GM21529 (cell line): ENCODE results near the gene INVS.
"Not testable (repeated sequence)": the region's sequence is repeated elsewhere in the genome, so short reads cannot be mapped to it uniquely, and the experiment has no call there.

Source experiments
- ATAC-seq: cut with Tn5 transposase; IDR thresholded peaks from one replicate; pipeline ENCODE4 v1.9.1; 2021; ENCODE audit not compliant: unreplicated experiment

Gene INVS

DNA sequence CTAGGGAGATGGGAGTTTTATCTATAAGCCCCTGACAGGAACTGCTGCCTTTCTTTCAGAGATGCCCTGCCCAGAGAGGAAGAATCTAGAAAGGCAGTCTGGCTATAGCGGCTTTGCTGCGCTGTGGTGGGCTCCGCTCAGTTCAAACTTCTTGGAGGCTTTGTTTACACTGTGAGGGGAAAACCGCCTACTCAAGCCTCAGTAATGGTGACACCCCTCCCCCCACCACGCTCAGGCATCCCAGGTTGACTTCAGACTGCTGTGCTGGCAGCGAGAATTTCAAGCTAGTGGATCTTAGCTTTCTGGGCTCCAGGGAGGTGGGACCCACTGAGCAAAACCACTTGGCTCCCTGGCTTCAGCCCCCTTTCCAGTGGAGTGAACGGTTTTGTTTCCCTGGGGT lies 137.9 kb downstream of the INVS start:
- ATAC-seq, result not testable (repeated sequence)

DNA sequence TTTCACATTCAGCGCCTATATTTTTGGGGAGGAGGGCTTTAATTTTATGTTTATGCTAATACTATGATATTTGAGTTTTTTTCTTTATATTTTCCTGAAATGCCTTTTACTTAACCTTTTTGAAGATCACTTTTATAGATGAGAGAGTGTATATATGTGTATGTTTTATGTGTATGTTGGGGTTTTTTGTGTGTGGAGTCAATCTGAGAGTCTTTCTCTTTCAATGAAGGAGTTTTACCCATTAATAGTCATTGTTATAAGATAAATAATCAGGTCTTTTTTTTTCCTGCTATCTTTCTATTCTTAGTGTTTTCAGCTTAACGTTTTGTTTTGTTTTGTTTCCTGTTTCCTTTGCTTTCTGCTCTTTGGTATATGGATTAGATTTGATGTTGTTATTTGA lies 141.5 kb downstream of the INVS start:
- no peak for ATAC-seq

DNA sequence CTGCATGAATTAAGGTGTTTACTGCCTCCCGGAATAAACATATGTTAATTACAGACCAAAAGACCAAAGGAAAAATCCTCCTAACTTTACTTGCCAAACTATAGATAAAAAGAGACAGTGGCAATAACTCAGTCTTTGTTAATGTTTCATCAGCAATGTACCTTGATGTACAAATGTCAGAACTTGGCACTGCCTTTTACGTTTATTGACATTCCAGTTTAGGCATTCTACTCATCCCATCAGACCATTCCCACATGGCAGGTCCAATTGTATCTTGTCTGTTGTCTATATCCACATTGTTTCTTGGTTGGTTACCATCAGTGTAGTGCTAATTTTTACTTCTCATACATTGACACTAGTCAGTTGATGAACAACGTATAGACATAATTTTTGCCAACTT lies 168.2 kb downstream of the INVS start:
- ATAC-seq, result no peak

DNA sequence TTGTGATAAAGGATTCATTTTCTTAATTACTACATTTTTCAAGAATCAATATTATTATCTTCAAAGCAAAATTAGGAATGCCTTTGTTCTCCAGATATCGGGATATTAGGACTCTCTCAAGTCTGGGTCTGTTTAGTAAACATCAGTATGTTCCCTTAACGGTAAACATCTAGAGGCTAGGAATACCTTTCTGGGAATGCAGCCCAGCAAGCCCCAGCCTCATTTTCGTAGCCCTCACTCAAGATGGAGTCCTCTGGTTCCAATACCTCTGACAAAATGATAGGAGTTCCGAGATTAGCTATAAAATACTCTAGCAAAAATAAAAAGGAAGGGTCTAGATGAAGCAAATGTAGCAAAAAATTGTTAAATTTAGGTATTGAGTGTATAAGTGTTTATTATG lies 169.2 kb downstream of the INVS start:
- ATAC-seq, result no peak

DNA sequence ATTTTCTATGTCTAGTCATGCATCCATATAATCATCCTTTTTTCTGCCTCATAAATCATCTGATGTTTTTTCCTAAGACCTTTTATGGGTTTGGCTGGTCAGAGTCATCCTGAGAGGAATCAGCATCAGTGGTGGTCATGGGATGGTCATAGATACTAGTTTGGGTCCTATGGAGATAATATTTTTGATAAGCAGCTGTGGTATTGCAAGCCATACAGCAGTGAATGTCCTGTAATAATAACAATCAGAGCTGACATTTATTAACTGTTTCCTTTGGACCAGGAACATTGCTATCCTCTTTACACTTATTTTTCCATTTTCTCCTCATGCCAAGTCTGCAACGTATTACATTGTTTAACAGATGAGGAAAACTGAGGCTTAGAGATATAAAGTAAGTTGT lies 170.6 kb downstream of the INVS start:
- no peak for ATAC-seq

DNA sequence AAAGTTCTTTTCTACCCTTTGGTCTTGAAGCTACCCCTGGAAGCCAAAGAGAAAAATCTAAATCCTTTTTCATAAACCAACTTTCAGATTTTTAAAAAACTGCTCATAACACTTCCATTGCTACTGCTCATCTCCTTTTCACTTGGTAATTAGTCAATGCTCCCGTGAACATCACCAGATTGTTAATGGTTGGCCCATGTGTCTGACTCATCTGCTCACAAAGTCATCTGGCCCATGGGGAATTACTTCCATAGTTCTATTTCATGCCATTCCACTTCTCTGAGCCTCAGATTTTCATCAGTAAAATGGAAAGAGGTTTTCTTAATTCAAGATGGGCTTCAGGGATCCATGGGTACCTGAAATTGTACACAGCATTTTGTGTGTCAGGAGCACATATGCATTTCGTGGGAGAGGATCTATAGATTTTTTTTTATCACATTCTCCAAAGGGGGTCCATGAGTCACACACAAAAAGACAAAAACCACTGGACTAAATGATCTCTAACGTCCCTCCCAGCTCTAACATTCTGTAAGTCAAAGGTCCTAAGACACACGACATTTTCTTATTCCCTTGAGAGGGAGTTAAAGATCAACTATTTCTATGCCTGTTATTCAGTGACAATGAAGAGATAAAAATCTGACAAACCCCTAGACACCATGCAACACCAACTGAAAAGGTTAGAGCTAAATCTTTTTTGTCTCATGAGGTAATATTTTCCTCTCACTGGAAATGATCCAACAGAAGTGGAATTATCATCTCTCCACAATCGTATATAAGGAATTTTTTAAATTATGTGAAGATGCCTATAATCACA lies 178.3 kb downstream of the INVS start:
- no peak for ATAC-seq

DNA sequence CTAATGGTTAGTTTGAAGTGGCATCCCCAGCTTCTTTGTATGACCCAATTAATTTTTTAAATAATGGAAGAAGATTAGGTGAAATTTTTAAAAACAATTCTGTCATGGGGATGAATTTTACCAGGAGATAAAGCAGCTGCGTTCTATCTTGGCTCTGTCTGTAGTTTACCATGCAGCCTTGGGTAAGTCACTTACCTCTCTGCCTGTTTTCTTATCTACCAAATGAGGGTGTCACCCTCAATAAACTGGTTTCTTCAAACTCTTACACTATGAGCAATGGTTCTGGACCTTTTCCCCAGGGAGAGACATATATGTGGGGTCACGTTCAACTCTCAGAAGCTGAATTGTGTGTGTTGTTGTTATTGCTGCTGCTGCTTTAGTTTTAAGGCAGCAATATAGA lies 182.0 kb downstream of the INVS start:
- no peak for ATAC-seq

DNA sequence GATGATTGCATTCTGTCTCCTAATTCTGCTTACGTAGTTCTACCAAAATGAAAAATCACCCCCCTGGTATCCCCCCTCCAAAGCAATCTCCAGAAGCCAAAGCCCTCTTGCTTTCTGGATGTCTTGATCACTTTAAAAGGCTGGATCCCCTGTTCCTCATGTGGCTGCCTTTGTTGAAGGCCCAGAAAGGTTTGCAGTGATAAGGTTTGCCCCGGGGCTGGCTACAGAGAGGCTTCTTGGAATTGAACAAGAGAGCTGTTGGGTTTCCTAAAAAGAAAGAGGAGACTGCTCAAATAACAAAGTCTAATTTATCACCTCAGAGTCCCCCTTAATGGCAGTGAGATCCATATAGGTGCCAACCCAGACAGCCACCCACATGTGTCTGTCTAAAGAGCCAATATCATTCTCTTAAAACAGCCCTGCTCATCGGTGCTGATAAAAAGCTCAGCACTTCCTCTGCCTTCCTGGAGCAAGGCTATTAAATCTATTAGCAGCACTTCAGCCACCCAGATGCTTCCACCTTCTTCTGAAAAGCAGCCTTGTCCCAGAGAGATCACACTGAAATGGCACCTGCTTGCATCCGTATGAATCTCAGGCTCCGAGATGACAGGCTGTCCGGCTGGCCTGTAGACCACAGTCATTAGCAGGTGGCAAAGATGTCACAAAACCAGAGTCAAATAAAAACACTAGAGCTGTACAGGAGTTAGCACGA lies 182.8 kb downstream of the INVS start:
- ATAC-seq, result no peak

DNA sequence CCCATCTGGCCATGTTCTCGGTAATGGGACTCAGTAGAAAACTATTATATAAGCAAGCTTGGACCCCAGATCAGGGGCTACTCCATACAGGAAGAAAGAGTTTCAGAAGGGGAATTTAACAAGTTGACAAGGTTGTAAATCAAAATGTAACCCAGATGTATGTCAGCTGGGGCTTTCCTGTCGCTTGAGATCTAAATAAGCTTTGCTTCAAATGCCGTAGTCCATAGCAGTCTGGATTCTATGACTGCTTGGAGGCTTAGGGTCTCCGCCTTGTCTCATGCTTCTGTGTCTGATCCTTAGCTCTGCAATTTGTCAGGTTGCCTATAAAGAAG lies 183.3 kb downstream of the INVS start:
- ATAC-seq, result no peak

DNA sequence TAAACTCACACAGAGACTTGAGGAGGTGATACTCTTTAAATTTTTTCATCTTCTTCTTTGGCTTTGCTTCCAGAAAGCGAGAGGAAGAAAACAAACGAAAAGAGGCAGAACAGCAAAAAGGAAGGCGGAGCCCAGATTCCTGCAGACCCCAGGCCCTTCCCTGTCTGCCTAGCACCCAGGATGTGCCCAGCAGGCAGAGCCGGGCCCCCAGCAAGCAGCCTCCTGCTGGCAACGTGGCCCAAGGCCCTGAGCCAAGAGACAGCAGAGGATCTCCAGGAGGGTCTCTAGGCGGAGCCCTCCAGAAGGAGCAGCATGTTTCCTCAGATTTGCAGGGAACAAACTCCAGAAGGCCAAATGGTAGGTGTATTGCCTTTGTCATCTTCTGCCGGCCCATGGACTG lies 185.2 kb downstream of the INVS start:
- ATAC-seq, result no peak

DNA sequence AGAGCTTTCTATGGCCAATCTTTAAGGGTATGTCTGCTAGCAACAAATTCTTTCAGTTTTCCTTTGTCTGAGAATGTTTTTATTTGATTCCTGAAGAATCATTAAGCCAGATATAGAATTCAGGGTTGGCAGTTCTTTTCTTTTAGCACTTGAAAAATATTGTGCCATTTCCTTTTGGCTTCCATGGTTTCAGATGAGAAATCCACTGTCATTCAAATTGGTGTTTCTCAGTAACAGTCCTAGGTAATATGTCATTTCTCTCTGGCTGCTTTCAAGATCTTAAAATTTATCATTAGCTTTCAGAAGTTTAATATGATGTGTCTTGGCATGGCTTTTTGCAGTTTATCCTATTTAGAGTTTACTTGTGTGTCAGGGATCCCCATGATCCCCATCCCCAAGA lies 186.0 kb downstream of the INVS start:
- no peak for ATAC-seq

DNA sequence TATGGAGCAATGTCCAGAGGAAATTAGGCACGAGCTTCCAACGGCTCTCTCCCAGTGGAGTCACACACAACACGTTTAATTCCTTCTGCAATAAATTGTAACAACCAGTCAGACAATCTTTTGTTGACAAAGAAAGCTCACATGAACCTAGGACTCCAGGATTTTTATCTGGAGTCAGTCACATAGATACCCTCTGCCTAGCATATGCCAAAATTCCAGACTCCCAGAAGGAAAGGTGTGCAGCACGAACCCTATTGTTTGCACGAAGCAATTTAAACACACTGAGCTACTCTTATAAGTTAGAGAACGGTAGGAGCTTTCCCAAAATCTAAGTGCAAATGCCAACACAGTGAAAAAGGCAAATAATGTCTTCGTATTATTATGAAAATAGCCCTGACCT lies 186.6 kb downstream of the INVS start:
- ATAC-seq, result no peak

DNA sequence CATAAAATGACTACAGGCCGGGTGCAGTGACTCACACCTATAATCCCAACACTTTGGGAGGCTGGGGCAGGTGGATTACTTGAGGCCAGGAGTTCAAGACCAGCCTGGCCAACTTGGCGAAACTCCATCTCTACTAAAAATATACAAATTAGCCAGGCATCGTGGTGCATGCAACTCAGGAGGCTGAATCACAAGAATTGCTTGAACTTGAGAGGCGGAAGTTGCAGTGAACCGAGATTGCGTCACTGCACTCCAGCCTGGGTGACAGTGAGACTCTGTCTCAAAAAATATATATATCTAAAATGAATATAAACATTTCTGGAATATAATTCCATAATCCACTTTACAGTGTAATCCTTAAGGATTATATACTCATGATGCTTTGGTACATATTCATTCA lies 187.2 kb downstream of the INVS start:
- no peak for ATAC-seq

DNA sequence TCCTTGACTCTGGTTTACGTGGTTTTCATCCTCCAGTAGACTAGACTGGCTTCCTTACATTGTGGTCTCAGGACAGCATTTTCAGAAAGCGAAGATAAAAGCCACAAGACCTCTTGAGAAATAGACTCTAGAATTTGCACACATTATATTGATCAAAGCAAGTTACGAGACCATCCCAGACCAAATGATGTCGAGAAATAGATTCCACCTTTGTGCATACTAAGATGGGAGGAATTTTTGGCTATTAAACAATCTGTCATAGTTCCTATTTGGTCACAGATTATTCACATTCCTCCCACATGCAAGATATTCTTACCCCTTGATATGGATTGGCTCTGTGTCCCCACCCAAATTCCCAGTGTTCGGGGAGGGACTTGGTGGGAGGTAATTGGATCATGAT lies 188.1 kb downstream of the INVS start:
- no peak for ATAC-seq

DNA sequence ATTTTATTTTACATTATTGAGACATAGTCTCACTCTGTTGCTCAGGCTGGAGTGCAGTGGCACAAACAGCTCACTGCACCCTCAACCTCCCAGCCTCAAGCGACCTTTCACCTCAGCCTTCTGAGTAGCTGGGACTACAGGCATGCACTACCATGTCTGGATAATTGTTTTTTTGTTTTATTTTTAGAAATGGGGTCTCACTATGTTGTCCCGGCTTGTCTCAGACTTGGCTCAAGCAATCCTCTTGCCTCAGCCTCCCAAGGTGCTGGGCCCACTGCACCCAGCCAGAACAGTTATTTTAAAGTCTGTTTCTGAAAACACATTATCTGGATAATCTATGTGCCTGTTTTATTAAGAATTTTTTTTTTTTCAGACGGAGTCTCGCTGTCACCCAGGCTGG lies 191.7 kb downstream of the INVS start:
- no peak for ATAC-seq

DNA sequence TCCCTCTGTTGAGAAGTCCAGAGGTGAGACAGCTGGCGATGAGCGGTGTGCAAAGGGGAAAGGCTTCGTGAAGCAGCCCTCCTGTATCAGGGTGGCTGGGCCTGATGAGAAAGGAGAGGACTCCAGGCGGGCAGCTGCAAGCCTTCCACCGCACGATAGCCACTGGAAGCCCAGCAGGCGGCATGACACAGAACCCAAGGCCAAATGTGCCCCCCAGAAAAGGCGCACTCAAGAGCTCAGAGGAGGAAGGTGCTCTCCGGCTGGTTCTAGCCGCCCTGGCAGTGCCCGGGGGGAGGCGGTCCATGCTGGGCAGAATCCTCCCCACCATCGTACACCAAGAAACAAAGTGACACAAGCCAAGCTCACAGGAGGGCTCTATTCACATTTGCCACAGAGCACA lies 193.4 kb downstream of the INVS start:
- no peak for ATAC-seq

DNA sequence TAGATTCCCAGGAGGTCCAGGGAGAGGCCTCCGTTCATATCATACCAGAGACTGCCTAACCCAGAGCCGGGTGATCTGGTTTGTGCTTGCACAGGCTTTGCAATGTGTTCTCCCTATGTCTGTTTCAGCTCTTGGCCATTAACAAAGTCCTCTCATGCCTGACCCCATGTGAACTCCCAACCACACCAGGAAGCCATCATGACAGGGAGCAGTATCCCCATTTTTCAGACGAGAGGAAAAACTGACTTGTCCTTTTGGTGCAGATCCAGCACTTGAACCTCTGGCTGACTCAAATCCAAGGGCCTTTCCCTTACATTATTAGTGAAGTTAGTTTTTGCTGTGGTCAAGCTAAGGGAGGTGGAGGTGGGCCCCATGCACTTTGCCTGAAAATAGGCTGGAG lies 195.3 kb downstream of the INVS start:
- no peak for ATAC-seq

DNA sequence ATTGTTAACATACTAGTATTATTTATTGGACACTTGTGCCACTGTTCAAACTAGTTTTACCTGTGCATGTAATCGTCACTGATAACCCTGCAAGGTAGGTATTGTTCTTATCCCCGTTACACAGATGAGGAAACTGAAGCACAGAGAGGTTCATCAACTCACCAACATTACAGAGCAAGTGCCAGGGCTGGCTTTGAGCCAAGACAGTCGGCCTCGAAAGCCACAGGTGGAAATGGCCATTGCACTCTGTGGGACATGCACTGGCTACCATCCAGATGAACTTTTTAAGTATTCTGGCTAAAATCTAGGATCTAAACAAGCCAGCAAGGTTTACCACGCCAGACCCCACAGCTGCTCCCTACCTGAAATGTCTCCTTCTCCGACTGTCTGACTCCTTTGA lies 195.8 kb downstream of the INVS start:
- no peak for ATAC-seq

DNA sequence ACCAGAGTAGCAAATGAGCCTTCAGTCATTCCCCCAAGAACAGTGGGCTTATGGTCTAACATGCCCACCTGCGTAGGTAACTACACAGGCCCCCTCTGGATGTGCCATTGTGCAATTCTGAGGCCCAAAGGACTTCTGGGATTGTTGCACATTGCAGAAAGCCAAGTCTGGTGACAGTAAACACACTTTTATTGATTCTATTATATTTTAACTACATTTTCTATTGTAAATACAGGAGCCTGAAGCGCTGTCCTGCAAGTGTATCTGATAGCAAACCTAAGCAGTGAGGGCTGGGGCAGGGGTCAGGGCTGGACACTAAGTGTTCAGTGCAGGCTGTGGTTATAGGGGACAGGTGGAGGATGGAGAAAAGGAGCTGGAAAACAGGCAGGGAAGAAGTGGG lies 196.2 kb downstream of the INVS start:
- no peak for ATAC-seq

DNA sequence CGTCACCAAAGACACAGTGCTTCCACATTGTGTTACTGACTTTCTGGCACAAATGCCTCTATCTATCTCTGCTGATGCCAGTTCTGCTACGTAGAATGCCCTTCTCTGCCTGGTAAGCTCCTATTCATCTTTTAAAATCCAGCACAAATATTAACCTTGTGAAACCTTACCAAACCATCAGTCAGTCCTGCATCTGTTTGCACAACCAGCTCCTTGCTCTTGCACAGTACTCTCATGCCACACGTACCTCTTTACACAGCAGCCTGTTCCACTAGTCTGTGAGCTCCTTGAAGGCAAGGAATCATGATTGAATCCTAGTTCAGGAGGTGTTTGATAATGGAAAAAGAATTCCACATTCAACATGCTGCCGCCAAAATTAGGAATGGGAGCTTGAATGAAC lies 197.4 kb downstream of the INVS start:
- ATAC-seq, result no peak

DNA sequence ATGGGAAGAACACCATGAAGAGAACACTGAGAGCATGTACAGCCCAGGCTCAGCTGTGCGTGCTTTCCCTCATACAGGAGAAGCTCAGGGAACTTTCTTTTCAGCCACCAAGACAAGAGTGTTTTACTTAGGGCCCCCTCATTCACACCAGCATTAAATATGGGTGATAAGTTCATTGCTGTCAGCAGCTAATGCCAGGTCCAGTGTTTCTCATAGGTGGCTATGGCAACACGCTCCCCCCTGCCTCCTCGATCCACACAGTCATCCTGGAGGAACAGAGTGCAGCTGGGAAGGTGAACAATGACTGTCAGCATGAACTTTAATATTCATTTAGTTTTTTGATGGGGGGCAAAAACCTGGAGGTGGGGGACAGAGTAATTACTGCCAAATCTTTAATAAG lies 199.3 kb downstream of the INVS start:
- no peak for ATAC-seq

DNA sequence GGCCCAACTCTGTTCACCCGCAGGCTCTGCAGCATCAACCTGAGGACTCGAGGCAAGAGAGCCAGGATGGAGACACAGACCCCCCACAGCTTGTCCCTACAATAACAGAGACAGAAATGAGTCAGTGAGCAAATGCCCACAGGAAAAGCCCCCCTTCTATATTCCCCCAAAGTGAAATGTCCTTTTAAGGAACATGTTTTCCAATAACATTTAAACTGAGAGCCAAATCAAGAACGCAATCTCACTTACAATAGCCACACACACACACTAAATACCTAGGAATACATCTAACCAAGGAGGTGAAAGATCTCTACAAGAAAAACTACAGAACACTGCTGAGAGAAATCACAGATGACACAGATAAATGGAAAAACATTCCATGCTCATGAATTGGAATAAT lies 204.7 kb downstream of the INVS start:
- no peak for ATAC-seq

DNA sequence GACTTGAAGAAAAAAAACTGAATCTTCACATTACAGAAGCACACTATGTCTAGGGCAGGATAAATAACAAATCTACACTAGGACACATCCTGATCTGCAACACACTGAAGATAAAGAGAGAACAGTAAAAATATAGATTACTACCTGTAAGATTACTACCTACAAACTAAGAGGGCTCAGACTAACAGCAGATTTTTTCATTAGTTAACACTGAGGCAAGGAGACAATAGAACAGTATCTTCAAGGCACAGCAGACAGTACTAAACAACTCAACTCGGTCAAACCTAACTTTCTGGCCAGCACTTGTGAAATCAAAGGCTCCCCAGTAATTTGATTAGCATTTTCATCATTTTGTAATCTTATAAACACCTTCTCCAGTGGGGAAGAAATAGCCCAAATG lies 207.2 kb downstream of the INVS start:
- no peak for ATAC-seq
